GM12874 (cell line): ENCODE results near the gene DCDC2C.

ENCODE experiments used
- CTCF ChIP-seq: IDR thresholded peaks from 2 replicates; pipeline ENCODE4 v1.5.1; 2011; ENCODE audit warnings: low read depth, mild to moderate bottlenecking, control low read depth, low read length, moderate library complexity; ENCODE audit not compliant: insufficient read depth

DCDC2C gene

GRCh38 chr2:3725458-3726250, 22.3 kb downstream of the DCDC2C start:
- no peak for TF ChIP-seq CTCF

- no peak for TF ChIP-seq CTCF
These were observed 23.1 kb downstream of the DCDC2C start for GRCh38 chr2:3726511-3726910.

DNA sequence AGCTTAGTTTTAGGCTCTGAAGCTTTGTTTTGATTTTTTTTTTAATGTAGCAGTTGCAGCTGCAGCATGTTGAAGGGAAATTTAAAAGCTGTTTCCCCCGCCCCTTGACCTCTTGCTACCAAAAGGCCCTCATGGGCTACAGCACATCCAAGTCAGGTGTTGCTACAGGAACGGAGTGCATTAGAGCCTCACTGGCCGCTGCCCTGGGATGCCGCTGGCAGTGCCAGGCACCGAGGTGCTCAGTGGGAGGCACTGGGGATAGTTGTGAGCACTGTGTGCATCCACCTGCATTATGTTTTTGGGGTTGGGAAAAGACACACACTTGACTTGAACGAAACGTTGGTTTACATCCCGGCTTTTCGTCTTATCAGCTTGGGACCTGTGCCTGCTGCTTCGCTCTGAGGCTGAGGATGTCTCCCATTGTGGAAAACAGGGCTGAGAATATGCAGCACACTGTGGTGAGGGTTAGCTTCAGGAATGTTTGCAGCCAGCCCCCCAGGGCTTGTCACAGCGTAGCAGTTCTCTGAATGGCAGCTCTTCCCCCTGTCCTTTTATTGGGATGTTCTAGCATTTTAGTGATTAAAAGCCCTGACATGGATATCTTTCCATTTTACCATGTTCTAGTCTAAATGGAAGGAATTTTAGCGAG, 24.1 kb downstream of the DCDC2C start:
- TF ChIP-seq CTCF: no peak

DNA sequence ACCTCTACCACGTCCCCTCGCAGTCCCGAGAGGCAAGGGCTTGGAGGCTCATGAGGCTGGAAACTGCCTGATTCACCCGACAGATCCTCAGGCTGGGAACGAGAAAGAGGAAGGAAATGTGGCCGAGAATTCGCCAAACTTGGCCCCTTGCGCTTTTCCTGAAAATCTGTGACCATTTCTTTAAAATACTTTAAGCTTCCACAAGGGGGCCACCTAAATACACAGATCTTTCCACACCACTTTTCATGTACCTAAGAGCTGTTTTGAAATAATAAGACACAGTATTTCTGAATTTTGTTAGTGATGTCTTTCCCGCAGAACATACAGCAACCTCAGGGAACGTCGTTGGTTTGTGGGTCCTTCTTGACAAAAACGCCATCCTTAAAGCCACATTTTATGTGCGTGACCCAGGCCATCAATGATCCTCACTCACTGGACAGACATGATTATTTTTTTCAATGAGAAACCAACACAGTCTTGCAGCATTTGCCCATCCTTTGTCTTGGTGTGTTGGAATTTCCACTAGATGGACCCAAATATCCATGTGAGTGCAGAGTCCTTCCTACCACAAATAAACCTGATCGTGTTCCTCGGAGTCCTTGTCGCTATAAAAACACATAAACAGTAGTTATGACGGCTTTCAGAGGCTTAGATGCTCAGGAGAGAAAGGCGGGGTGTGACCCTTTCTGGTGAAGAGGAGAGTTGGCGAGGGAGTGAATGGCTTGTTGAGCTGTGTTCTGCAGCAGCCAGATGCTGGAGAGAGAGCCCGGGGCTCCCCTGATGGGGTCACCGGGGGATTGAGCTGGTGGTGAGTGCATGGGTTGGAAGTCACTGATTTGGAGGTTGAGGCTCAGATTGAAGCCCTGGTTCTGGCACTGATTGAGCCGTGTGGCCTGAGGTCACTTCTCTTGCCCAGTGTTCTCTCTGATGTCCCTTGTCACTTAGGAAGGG, 25.0 kb downstream of the DCDC2C start:
- peak; percentile 49; the same call in 1 of the 2 replicates for TF ChIP-seq CTCF

DNA sequence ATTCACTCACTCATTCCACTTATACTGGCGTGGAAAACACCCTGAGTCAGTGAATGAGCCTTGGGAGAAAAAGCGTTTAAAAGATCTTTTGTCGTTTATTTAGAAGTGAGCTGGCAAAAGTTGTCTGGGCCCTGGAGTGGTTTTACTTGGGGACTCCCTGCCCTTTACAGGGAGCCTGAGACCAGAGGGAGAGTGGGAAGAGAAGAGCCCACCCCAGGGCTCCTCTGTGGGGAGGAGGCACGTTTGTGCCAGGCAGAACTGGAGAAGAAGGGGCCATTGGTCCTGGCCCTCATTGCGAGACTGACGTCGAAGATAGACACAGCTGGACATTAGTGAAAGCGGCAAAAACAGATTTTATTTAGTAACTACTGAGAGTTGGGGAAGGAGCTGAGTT, 25.7 kb downstream of the DCDC2C start:
- TF ChIP-seq CTCF: no peak

GRCh38 chr2:3729786-3730185, 26.4 kb downstream of the DCDC2C start:
- TF ChIP-seq CTCF: no peak

DNA sequence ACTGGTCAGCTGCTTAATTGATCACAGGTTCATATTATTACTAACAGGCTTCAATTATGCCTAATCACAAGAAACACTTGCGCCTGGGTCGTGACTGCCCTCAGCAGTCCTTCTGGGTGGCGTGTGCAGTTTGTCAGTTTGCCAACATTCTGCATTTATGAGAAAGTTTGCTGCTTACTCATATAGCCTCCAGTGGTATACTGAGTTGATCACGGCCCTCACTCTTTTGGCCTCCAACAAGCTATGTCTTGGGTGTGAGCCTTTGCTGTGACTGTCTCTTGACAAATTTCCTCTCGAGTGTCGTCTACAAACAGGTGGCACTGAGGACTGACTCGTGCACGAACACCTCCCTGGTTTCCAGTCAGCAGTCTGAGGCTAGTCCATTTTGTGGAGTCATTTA, 27.3 kb downstream of the DCDC2C start:
- TF ChIP-seq CTCF: no peak
